ENCODE measurements around the gene TMEM19. TPM values are rescaled to one million over a fixed set of nuclear protein-coding genes. Genes with fewer than 3 reads are reported as not detected.

Gene TMEM19
- total RNA-seq, 4 donors from 2014 or later = 19.6 to 31.4 (median 21.6) TPM

- TF ChIP-seq, protein P1, sequence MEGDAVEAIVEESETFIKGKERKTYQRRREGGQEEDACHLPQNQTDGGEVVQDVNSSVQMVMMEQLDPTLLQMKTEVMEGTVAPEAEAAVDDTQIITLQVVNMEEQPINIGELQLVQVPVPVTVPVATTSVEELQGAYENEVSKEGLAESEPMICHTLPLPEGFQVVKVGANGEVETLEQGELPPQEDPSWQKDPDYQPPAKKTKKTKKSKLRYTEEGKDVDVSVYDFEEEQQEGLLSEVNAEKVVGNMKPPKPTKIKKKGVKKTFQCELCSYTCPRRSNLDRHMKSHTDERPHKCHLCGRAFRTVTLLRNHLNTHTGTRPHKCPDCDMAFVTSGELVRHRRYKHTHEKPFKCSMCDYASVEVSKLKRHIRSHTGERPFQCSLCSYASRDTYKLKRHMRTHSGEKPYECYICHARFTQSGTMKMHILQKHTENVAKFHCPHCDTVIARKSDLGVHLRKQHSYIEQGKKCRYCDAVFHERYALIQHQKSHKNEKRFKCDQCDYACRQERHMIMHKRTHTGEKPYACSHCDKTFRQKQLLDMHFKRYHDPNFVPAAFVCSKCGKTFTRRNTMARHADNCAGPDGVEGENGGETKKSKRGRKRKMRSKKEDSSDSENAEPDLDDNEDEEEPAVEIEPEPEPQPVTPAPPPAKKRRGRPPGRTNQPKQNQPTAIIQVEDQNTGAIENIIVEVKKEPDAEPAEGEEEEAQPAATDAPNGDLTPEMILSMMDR (IDR thresholded peaks at IDR 0.05; ENCODE audit: low read depth) = no peak
These were observed 9.9 kb downstream of the TMEM19 start for GRCh38 chr12:71695782-71696181.

DNA sequence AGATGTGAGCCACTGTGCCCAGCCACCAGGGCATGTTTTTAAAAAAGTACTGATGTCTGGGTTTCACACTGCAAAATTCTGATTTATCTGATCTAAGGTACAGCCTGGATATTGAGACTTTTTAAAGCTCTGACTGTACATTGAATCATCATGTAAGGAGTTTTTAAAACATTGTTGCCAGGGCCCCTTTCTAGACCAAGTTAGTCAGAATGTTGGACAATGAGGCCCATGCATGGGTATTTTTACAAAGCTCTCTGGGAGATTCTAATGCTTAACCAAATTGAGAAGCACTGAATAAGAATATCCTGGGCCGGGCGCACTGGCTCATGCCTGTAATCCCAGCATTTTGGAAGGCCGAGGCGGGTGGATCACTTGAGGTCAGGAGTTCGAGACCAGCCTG, 16.7 kb downstream of the TMEM19 start:
- TF ChIP-seq, protein P1 (IDR thresholded peaks at IDR 0.05; ENCODE audit: low read depth) = no peak

GRCh38 chr12:71703206-71703605, 17.3 kb downstream of the TMEM19 start:
- TF ChIP-seq, protein P1 (IDR thresholded peaks at IDR 0.05; ENCODE audit: low read depth) = no peak

DNA sequence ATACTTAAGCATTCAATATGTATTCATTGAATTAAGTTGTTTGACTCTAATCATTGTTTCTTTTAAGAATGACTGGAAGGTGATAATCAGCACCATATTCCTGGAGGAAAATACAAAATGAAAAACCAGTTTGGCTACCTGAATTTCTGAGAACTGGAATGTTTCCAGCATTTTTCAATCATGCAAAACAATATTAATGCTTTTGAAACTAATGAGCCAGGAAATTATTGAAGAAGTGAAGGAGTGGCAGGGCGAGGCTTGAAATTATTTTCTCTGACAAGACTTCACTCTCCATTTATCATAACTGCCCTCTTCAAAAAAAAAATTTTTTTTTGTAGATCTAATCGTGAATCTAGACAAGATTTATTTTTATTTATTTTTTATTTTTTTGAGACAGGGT, 19.0 kb downstream of the TMEM19 start:
- TF ChIP-seq, protein P1 (IDR thresholded peaks at IDR 0.05; ENCODE audit: low read depth) = no peak

DNA sequence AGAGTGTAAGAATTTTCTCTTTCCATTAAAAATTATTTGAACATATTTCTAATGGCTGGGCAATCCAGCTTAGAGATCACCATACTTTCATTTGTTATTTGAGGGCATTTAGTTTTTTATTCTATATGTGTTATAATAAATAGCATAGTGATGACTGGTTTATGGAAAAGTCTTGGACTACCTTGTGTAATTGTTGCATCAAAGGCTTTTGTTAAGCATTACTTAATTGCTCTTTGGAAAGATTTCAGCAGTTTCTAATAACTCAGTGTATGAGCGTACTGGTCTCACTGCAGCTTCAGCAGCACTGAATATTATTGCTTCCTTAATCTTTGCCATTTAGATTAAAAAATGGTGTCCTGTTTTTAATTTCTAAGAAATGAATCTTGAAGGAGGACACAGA, 22.8 kb downstream of the TMEM19 start:
- TF ChIP-seq, protein P1 (IDR thresholded peaks at IDR 0.05; ENCODE audit: low read depth) = no peak

DNA sequence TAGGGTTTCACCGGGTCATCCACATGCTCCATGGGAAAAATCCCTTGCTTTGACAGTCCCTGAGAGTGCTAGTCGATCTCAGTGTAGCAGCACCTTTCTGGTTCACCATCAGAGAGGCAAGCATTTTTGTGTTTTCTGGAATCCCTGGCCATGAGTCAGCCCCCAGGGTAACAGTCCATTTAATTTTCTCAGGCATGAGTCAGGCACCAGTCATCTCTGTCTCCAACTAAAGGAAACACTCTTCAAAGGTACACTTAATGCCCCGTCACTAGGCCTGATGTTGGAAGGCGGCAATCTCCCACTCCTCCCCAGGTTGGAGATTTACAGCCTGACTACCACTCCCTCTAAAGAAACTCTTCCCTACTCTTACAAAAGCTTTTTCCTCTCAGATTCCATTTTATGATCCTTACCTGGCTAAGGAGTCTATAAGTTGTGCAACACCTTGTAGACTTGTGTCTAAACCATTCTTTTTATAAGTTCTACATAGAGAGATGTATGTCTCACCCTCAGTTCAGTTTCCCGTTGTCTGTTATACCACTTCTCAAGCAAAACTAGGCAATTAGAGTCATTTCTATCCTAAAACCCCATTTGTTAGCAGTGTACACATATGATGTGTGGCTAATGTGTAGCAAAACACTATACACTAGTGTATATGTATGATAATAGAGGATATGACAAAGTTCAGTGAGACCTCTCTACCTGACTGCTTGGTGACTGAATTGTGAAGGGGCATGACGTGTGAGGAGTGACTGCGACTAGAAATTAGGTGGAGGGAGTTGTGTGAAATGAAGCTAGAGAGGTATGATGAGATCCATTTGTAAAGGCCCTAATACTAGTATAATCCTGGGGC, 24.6 kb downstream of the TMEM19 start:
- TF ChIP-seq, protein P1 (IDR thresholded peaks at IDR 0.05; ENCODE audit: low read depth) = no peak

GRCh38 chr12:71718611-71719010, 32.7 kb downstream of the TMEM19 start:
- TF ChIP-seq, protein P1 (IDR thresholded peaks at IDR 0.05; ENCODE audit: low read depth) = no peak
